NT2/D1 (cell line): Measurements from ENCODE around the gene NDE1.
"Not testable (repeated sequence)": the region's sequence is repeated elsewhere in the genome, so short reads cannot be mapped to it uniquely, and the experiment has no call there.

Experiments
- SUZ12 ChIP-seq: IDR thresholded peaks from 2 replicates; pipeline ENCODE4 v1.6.1; 2011; ENCODE audit not compliant: insufficient read length, insufficient read depth; ENCODE audit errors: extremely low read depth
- YY1 ChIP-seq: IDR thresholded peaks from 2 replicates; pipeline ENCODE4 v1.6.1; 2011; ENCODE audit not compliant: insufficient read length, insufficient read depth
- ZNF274 ChIP-seq: IDR thresholded peaks from 2 replicates; pipeline ENCODE4 v1.6.1; 2011; ENCODE audit warnings: mild to moderate bottlenecking, low read depth, low read length

DNA sequence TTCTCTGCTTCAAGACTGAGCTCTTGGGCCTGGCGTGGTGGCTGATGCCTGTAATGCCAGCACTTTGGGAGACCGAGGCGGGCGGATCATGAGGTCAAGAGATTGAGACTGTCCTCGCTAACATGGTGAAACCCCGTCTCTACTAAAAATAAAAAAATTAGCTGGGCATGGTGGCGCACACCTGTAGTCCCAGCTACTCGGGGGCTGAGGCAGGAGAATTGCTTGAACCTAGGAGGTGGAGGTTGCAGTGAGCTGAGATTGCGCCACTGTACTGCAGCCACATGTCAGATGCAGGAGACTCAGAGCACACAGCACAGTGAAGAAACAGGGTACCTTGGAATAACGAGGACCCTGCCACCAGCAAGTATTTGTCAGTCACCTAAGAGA is 22.1 kb downstream of the NDE1 start:
- TF ChIP-seq YY1, ZNF274, SUZ12: not testable (repeated sequence)
